ENCODE results near the gene ZNF219. TPM values are rescaled to one million over a fixed set of nuclear protein-coding genes. Genes with fewer than 3 reads are reported as not detected.

Gene ZNF219
- total RNA-seq, 1 experiment from 2014 or later = 16.6 TPM

GRCh38 chr14:21105095-21105494 is 6.6 kb upstream of the ZNF219 start (continued):
- TF ChIP-seq POLR2A (IDR thresholded peaks at IDR 0.05; ENCODE audit: borderline replicate concordance, extremely low read depth, insufficient read depth, insufficient read length) (no peak), ELF1 (IDR thresholded peaks at IDR 0.05; ENCODE audit: borderline replicate concordance, low read depth) (no peak)
- TF ChIP-seq, protein P1, sequence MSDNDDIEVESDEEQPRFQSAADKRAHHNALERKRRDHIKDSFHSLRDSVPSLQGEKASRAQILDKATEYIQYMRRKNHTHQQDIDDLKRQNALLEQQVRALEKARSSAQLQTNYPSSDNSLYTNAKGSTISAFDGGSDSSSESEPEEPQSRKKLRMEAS (IDR thresholded peaks at IDR 0.05) = no peak

- H4K20me1 ChIP-seq (ENCODE audit: insufficient read depth) = no peaks in the 10 kb centered on the region
- H3K27ac ChIP-seq (ENCODE audit: low read depth, low read length) = peak overlapping the region; percentile 95
- H2AFZ ChIP-seq (ENCODE audit: low read depth, low read length, poor library complexity, severe bottlenecking) = no peak overlapping the region
- H3K4me3 ChIP-seq (replicated peaks in 1 of 2; ENCODE audit: low read depth in 1 of 2, low read length in 2 of 2) = peak overlapping the region; percentile 69 to 74
- H3K9me2 ChIP-seq (ENCODE audit: insufficient read depth) = no peaks in the 10 kb centered on the region
- no peaks in the 10 kb centered on the region for H3K27me3 ChIP-seq (ENCODE audit: insufficient read depth, low read length)
- ChIA-PET RAD21 (ENCODE audit: low non-redundant PET in 1 of 2, low total read pairs in 2 of 2, uncharacterized antibody in 2 of 2, unreplicated experiment in 2 of 2) (interaction anchor here (0.6 to 1.9 kb wide), 9 partner anchors 12 to 112 kb away, joined by 3 to 16 read pairs (median 6); no protein-coding TSS in a partner anchor), CTCF (interaction anchor here (0.6 to 3.5 kb wide), 13 partner anchors 10 to 761 kb away, joined by 3 to 60 read pairs (median 4); partner anchors contain the start of genes ARHGEF40 and PARP2), POLR2A (interaction anchor here (0.9 to 1.7 kb wide), 4 partner anchors 11 to 90 kb away, joined by 3 to 14 read pairs (median 5); no protein-coding TSS in a partner anchor)
- DNase-seq (ENCODE audit: low read depth, low spot score) (peak; percentile 72), ATAC-seq (peak; percentile 59)
- intact Hi-C loops (cut with micrococcal nuclease) = loop anchor here (1.0 to 10.0 kb wide), 2 partner anchors 36 to 250 kb away; no protein-coding TSS in a partner anchor
- no peaks in the 10 kb centered on the region for H3K9me3 ChIP-seq (ENCODE audit: control insufficient read depth in 1 of 2, insufficient read depth in 1 of 2, low read depth in 1 of 2, low read length in 2 of 2)
- BruUV-seq (replicated peaks) = no TSS peak
- H3K9ac ChIP-seq (ENCODE audit: low read length) = peak overlapping the region; percentile 90
- peaks cover 49 to 73% of the 10 kb centered on the region in 2 experiments for H3K4me1 ChIP-seq (ENCODE audit: control insufficient read depth in 1 of 2, insufficient read depth in 2 of 2, low read length in 2 of 2)
- no peaks in the 10 kb centered on the region for H3K79me2 ChIP-seq (ENCODE audit: insufficient read depth, low read length)
- peak overlapping the region; percentile 92 for H3K4me2 ChIP-seq (ENCODE audit: low read length)
- no peaks in the 10 kb centered on the region for H3K36me3 ChIP-seq (ENCODE audit: control insufficient read depth in 1 of 2, insufficient read depth in 2 of 2, low read length in 2 of 2)
- TF ChIP-seq CEBPB (IDR thresholded peaks at IDR 0.05; ENCODE audit: low read depth) = no peak
- TF ChIP-seq YY1 (IDR thresholded peaks at IDR 0.05; ENCODE audit: extremely low read depth, insufficient replicate concordance, low read depth, low read length) = no peak
- TF ChIP-seq TCF7L2 (IDR thresholded peaks at IDR 0.05; ENCODE audit: borderline replicate concordance, extremely low read depth, insufficient read depth, insufficient read length) = no peak
- TF ChIP-seq SP1 (IDR thresholded peaks at IDR 0.05; ENCODE audit: low read depth) = no peak
- no peak for TF ChIP-seq FOSL1 (IDR thresholded peaks at IDR 0.05; ENCODE audit: low read depth)
- no peak for TF ChIP-seq ELF1 (IDR thresholded peaks at IDR 0.05; ENCODE audit: borderline replicate concordance, low read depth)
- peak; percentile 91 for TF ChIP-seq RAD21 (IDR thresholded peaks at IDR 0.05; ENCODE audit: low read depth)
- TF ChIP-seq, protein P1 (IDR thresholded peaks at IDR 0.05) = no peak
- TF ChIP-seq POLR2A (IDR thresholded peaks at IDR 0.05; ENCODE audit: borderline replicate concordance, extremely low read depth, insufficient read depth, insufficient read length) = peak; percentile 49
- TF ChIP-seq, protein P2, sequence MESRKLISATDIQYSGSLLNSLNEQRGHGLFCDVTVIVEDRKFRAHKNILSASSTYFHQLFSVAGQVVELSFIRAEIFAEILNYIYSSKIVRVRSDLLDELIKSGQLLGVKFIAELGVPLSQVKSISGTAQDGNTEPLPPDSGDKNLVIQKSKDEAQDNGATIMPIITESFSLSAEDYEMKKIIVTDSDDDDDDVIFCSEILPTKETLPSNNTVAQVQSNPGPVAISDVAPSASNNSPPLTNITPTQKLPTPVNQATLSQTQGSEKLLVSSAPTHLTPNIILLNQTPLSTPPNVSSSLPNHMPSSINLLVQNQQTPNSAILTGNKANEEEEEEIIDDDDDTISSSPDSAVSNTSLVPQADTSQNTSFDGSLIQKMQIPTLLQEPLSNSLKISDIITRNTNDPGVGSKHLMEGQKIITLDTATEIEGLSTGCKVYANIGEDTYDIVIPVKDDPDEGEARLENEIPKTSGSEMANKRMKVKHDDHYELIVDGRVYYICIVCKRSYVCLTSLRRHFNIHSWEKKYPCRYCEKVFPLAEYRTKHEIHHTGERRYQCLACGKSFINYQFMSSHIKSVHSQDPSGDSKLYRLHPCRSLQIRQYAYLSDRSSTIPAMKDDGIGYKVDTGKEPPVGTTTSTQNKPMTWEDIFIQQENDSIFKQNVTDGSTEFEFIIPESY (IDR thresholded peaks at IDR 0.05; ENCODE audit: extremely low read depth, insufficient replicate concordance, low read length) = no peak
- no peak for TF ChIP-seq EZH2 (IDR thresholded peaks at IDR 0.05)
- TF ChIP-seq REST (IDR thresholded peaks at IDR 0.05; ENCODE audit: low read depth) = no peak
- TF ChIP-seq EZH2phosphoT487 (IDR thresholded peaks at IDR 0.05; ENCODE audit: borderline replicate concordance) = no peak
- TF ChIP-seq ATF3 (IDR thresholded peaks at IDR 0.05) = no peak
- TF ChIP-seq ZNF274 (IDR thresholded peaks at IDR 0.05; ENCODE audit: low read depth, low read length) = no peak
Observed at GRCh38 chr14:21104448-21105060, 6.1 kb upstream of the ZNF219 start.

Measured in HCT116 (cell line).